HG03039 (cell line): Measurements from ENCODE around the gene SPATA20.

Source experiments
- ATAC-seq: cut with Tn5 transposase; IDR thresholded peaks from one replicate; pipeline ENCODE4 v1.9.1; 2021; ENCODE audit warnings: mild to moderate bottlenecking, moderate library complexity; ENCODE audit not compliant: unreplicated experiment

Gene SPATA20

DNA sequence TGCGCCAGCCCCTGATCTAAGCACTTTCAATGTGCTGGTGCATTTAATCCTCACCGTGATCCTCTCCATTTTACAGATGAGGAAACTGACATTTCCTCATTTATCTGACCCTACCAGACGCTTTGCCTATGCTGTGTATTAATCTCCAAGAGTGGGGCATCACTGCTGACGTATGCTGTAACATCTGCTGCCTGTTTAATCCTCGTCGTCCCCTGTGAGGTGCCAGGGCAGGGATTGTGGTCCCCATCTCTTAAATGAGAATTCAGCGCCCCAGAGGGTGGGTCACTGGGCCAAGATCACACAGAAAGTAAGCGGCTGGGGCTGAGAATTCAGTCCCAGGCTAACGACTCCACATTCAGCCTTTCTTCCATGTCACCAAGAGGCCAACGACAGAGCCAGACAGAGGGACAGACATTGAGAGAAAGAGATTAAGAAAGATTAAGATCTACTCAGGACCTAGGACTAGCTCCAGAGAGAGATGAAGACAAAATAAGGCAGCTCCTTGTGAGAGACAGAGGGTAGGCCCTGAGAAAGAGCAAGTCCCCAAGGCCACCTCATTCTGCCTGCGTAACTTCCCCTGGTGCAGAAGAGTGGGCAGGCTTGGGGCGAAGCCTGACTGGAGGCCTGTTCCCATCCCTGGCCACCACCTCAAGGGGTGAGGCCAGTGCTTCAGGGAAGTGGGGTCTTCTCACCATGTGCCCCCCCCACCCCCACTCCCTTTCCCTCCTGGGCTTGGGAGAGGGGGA lies 27.1 kb downstream of the SPATA20 start:
- ATAC-seq: no peak

DNA sequence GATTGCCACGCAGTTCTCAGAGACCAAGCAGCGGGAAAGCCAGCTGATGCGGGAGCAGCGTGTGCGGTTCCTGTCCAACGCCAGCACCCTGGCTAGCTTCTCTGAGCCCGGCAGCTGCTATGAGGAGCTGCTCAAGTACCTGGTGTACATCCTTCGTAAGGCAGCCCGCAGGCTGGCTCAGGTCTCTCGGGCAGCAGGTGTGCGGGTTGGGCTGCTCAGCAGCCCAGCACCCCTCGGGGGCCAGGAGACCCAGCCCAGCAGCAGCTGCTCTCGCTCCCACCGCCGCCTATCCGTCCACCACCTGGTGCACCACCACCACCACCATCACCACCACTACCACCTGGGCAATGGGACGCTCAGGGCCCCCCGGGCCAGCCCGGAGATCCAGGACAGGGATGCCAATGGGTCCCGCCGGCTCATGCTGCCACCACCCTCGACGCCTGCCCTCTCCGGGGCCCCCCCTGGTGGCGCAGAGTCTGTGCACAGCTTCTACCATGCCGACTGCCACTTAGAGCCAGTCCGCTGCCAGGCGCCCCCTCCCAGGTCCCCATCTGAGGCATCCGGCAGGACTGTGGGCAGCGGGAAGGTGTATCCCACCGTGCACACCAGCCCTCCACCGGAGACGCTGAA lies 28.7 kb downstream of the SPATA20 start:
- no peak for ATAC-seq

DNA sequence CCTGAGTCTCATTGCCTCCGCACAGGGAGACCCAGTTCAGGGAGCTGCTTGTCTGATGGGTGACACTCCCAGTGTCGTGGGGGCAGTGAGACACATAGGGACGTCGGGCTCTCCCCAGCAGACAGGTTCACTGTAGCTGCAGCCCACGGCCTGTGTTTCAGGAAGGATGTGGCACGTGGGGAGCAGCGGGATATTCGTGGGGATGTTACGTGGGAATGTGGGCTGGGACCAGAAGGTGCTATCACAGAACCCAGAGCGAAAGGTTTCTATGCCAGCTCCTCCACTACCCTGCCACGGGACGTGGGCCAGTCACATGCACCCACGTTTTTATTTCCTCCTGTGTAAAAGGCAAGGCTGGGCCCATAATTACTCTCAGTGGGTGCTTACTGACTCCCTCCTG lies 29.9 kb downstream of the SPATA20 start:
- no peak for ATAC-seq

DNA sequence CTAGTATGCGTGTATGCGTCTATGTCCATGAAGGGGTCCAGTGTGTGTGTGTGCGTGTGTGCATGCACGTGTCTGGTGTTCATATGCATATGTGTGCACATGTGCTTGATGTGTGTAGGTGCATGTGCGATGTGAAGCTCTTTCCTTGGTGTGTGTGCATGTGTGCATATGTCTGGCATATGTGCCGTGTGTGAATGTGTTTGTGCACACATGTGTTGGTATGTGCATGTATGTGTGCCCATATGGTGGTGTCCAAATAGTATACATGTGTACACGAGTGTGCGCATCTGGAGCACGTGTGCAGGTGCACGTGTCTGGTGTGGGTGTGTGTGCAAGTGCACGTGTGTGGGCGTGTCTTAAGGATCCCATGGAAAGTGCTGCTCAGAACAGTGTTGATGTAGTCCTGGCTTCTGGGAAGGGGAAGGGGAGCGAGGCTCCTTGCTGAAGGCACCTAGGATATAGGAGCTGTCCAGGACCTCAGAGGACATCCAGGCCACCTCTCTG lies 30.5 kb downstream of the SPATA20 start:
- ATAC-seq: no peak

DNA sequence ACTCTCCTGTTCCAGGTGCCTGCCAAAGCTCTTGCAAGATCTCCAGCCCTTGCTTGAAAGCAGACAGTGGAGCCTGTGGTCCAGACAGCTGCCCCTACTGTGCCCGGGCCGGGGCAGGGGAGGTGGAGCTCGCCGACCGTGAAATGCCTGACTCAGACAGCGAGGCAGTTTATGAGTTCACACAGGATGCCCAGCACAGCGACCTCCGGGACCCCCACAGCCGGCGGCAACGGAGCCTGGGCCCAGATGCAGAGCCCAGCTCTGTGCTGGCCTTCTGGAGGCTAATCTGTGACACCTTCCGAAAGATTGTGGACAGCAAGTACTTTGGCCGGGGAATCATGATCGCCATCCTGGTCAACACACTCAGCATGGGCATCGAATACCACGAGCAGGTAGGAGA lies 31.2 kb downstream of the SPATA20 start:
- no peak for ATAC-seq

DNA sequence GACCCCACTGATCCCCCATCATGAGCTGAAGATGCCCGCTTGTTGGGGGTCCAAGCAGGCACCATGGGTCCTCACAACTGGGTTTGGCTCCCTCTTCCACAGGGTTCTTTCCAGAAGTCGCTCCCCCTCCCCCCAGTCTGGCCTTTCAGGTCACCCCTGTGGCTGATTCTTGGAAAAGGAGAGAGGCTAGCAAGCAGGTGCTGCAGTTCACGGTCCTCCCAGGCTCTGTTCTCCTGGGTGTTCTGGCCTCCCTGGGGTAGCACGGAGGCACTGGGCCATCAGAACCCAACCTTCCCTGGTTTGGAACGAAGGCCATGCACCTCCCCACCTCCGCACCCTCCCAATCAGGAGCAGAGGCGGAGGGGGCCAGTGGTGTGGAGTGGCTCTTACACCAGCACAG lies 32.4 kb downstream of the SPATA20 start:
- ATAC-seq: no peak

DNA sequence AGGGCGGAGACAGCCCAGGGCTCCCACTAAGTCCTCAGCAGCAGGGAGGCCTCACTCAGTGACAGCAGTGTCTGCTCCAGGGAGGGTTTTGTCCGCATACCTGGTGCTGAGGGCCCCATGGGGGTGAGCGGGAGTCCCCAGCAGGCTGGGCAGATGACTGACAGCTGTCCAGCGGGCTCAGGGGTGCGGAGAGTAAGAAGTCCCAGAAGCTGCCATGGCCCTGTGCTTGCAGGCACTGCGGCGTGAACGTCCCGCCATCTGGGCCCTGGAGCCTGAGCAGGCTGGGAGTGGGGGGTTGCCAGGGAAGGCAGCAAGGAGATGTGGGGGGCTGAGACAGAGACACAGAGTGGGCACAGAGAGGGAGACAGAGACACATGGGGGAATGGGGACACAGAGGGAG lies 33.7 kb downstream of the SPATA20 start:
- no peak for ATAC-seq

DNA sequence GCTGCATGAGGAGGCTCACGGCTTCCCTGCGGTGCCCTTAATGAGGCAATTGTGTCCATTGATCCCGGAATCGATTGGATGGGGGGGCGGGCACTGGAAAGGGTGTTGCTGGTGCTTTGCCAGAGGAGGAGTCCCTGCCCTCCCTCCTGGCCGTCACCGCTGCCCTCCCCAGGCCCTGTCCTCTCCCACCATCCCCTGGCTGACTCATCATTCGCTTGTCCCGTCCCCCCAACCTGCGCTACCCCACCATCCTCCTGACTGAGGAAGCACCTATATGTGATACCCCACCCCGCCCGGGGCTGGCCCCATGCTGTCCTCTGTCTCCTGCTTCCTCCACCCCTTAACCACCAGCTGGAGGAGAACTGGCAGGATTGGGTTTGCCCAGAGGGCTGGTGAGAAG lies 34.3 kb downstream of the SPATA20 start:
- no peak for ATAC-seq

DNA sequence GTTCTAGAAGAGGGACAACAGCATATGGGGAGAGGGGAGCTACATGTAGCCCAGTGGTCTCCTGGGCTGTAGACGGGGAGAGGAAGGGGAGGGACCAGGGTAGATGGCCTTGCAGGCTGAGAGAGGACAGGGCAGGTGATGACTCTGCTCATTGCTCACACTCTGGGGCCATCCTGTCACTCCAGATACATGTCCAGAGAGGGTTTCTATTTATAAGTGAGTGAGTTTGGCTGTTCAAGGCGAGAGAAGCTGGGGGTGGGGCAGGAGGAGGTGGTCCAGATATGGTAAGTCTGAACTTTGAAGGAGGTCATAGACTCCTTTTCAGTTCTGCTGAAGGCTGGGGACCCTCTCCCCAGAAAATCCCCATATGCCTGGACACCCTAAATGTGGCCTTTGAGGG lies 35.8 kb downstream of the SPATA20 start:
- no peak for ATAC-seq

DNA sequence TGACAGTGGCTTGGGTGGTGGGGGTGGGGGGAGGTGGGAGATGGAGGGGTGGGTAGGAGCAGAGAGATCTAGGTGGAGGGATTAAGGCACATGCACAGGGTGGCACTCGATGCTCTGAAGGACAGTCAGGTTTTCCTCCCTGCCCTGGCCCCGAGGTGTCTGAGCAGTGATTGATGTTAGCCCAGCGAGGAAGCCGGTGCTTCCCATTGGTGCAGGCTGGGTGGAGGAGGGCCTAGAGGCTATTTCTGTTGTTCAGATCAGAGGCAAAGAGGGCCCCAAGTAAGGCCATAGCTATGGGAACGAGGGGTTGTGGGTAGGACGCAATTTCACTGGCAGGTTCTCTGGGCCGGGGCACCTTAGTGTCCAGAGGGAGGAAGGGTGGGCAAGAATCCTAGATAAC lies 36.7 kb downstream of the SPATA20 start:
- ATAC-seq: no peak

DNA sequence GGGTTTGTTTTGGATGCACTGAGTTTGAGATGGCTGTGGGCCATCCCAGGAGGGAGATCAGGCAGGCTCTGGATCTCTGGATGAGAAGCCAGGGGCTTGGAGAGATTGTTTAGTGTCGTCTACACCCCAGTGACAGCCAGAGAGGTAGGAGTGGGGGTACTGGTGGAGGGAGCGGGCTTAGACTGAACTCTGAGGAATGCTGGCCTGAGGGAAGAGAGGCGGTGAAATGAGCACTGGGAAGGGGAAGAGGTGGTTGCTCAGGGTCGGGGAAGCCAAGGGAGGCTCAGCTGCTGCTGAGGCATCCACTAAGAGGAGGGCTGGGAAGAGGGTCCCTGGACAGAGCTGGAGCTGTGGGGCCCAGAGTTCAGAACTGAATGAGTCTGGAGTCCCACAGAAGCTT lies 37.1 kb downstream of the SPATA20 start:
- ATAC-seq: no peak

DNA sequence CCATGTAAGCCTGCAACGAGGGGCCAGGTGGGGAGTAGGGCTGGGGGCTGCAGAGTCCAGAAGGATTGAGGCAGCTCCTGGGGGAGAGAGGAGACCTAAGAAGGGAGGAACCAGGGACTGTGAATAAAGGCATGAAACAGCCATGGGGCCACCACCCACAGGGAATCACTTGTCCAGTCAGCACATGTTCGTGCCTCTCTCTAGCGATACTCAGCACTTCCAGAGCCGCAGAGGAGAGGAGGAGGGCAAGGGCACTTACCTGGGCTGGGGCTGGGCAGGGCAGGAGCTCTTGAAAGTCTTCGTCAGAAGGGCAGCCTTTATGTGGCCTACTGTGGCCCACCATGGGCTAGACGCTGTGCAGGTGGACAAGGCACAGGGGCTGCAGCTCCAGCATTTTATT lies 37.8 kb downstream of the SPATA20 start:
- no peak for ATAC-seq

DNA sequence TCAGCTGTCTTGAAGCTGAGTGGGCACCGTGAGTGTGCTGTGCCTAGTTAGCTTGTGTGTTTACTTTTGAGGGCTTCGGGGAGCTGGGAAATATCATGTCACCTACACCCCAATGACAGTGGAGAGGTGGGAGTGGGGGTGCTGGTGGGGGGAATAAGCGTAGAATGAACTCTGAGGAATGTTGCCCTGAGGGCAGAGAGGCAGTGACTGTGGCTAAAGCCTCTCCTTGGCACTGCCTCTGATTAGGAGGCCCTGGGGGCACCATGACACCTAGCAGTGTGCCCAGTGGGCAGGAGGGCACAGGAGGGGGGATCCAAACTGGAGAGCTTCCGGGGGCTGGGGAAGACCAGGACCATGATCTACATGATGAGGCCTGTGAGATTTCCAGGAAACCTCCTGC lies 38.4 kb downstream of the SPATA20 start:
- no peak for ATAC-seq

DNA sequence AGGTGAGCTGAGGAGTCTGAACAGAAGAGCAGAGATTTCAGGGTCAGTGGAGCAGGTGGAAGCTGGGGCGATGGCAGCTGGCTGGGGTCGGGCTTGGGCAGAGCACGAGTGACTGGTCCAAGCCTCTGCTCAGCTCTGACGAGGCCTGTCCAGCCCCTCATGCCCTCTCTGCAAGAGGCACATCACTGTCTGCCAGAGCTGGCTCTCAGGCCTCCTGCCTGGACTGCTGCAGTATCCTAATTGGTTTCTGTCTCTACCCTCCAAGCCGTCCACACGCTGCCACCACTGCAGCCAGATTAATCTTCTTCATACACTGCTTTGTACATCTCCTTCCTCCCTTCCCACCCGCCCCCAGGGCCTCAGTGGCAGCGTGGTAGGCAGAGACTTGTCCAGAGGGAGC lies 38.9 kb downstream of the SPATA20 start:
- ATAC-seq: no peak

DNA sequence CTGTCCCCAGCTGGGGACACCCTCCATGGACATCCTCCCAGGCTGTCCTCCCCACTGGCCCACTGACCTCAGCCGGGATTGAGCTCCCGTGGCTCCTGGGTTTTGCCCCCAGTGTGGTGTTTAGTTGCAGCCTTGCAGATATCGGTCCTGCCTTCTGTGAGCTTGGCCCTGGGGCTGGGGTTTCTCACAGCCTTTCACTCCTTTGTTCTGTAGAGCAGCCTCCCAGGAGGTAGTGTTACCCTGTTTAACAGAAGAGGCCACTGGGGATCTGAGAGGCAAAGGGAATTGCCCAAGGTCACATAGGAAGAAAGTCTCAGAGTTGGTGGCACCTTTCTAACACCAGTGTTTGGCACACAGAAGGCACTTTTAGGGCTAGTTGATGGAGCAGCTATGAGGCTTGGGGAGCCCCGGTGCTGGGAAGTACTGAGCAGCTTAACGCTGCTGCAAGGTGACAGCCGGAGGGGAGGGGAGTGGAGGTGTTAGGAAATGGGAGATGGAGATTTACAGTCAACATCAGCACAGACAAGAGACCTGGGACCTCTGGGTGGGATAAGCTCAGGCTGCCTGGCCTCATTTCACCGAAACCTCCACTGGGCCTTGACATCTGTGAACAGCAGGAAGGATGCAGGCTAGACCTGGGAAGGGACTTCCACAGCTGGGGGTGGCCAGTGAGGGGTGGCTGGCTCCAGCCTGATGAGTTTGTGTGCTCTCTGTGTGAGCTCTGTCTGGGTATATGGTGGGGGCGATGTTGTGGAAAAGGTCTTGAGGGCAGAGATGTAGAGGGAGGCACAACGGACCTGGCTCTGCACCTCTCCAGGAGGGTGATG lies 39.7 kb downstream of the SPATA20 start:
- no peak for ATAC-seq

DNA sequence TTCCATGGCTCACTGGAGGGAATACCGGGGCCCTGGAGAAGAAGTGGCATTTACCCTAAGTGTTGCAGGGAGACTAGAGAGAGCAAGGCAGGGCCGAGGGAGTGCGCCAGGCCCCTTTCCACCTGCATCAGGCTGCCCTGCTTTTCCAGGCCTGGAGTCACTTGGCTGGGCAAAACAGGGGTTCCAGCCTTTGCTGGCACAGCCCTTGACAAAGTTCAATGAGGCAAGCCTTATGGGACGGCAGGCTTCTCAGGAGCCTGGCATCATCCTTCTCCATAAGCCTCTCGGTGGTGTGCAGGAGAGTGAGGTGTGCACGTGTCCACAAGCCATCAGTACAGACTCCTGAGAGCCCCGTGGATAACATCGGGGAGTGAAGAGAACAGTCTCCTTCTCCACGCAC lies 40.6 kb downstream of the SPATA20 start:
- no peak for ATAC-seq

DNA sequence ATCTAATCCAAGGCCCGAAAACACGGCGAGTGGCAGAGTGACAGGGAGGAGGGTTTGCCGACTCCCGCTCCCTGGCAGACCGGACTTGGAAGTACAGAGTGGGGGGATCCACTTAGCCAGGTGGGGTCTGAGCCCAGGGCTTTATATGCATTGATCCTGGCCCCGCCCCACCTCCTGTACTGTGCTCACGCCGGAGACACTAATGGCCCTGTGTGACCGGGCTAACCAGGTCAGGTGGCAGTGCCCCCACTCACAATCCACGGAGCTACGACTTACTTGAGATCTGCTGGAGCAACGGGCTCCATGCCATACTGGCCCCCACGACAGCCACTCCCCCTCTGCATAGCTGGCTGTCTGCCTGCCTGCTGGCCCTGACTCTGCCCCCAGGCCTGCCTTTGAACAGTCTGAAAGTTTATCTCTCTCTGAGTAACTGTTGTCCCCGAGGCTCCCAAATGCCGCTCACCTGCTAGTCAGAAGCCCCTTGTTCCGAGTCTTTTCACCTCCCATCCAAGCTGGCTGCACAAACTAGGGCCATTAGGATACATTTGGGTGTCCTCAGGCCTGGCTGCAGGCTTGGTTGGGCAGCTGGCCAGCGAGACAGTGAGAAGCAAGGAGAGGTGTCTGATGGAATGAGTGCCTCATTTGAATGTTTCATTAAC lies 41.5 kb downstream of the SPATA20 start:
- no peak for ATAC-seq

DNA sequence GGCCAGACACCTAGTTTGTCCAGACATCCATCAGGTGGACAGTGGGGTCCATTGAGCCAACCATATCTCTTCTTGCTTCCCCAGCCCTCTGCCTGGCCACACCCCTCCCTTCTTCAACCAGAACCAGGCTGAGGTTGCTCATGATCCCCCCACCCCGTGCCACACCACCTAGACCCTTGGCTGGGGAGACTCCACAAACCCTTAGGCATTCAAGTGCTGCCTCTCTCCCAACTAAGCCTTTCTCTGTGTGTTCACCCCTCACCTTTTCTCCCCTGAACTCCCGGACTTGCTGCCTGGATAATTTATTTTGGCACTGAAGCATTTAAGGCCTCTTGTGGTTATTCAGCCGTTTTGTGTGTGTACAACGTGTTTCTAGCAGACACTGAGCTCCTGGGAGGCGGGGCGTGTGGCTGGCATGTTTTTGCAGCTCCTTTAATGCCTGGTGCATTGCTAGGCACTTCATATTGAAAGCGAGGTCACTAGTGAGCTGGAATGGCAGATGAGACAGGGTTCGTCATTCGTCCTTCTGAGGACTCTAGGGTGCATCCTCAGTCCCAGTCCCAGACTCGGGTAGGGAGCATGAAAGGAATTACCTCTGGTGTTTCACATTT lies 42.2 kb downstream of the SPATA20 start:
- no peak for ATAC-seq

DNA sequence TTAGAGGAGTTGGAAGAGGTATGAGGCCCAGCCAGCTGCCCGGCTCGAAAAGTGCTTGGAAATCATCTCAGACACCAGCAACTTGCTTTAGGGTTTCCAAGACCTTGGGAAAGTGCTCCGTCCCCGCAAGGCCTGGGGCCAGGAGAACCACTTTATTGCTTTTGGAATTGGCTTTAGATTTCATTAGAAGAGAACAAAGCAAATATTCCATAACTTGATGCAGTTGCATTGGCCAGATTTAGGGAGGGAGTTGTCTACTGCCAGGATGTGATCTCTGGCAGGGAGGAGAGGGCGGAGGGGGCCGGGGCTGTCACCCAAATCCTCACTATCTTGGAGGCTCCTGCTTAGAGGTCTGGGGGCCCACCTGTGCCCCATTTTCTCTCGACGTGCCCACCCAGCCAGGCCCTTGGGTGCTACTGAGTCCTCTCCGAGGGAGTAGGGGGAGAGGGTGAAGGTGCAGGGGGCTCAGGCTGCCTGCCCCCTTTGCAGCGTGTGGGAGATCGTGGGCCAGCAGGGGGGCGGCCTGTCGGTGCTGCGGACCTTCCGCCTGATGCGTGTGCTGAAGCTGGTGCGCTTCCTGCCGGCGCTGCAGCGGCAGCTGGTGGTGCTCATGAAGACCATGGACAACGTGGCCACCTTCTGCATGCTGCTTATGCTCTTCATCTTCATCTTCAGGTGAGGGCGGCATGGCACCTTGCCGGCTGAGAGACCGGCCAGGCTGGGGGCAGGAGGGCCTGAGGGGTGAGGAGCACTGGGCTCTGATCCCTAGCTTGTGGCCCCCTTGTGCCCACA lies 44.2 kb downstream of the SPATA20 start:
- ATAC-seq: no peak

DNA sequence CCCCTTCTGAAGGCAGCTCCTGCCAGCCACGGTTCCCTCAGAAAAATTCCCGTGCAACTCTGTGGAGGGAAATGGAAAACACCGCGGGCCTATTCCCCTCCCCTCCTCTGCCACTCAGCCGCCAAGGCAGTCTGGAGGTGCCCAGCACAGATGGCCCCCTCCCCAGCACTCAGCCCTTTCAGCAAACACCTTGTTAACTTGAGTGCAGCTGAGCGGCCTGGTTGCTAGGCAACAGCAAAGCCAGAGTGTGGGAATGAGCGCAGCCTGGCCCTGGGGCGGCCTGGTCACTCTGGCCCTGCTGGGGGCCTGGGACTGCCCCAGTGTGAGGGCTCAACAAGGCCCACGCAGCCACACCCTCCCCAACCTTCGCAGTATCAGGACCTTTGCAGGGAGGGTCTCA lies 46.3 kb downstream of the SPATA20 start:
- no peak for ATAC-seq
